Central memory CD8-positive, alpha-beta T cell (primary cell): ENCODE results near the gene CHD5.

Experiments
- ATAC-seq: fragments of 150-1000 bp; cut with Tn5 transposase; replicated peaks from 2 replicates; pipeline ENCODE4 v1.10.0; 2022; ENCODE audit warnings: mild to moderate bottlenecking, moderate FRiP score, moderate number of reproducible peaks; ENCODE audit not compliant: poor library complexity, severe bottlenecking; ENCODE audit errors: extremely low read depth
- DNase-seq, 2 donors: peaks; one replicate each; pipeline ENCODE4 v3.0.0; 2021; ENCODE audit warnings: low spot score in 2 of 2
- H3K27ac Mint-ChIP-seq: one replicate; pipeline ENCODE4 v1.8.0; 2022; ENCODE audit warnings: low read depth, mild to moderate bottlenecking, moderate library complexity, mixed read lengths
- H3K27me3 Mint-ChIP-seq: one replicate; pipeline ENCODE4 v1.8.0; 2022; ENCODE audit warnings: mixed read lengths
- H3K36me3 Mint-ChIP-seq: one replicate; pipeline ENCODE4 v1.8.0; 2022; ENCODE audit warnings: mild to moderate bottlenecking, moderate library complexity, mixed read lengths; ENCODE audit not compliant: insufficient read depth
- H3K4me1 Mint-ChIP-seq: one replicate; pipeline ENCODE4 v1.8.0; 2022; ENCODE audit warnings: mixed read lengths
- H3K4me3 Mint-ChIP-seq: one replicate; pipeline ENCODE4 v1.8.0; 2022; ENCODE audit warnings: mild to moderate bottlenecking, moderate library complexity, mixed read lengths
- H3K9me3 Mint-ChIP-seq: one replicate; pipeline ENCODE4 v1.8.0; 2022; ENCODE audit warnings: mixed read lengths

Gene CHD5

GRCh38 chr1:6127587-6128163 lies 52.4 kb downstream of the CHD5 start:
- Mint-ChIP-seq H3K9me3 (no peaks in the 10 kb centered on the region), H3K4me1 (peaks cover 7% of the 10 kb centered on the region), H3K27me3 (peaks cover 19% of the 10 kb centered on the region), H3K27ac (no peak overlapping the region), H3K36me3 (no peaks in the 10 kb centered on the region), H3K4me3 (no peak overlapping the region)
- peak; percentile 75 for ATAC-seq
- DNase-seq, result peak in 1 of 2 donors; percentile 21

- H3K27ac Mint-ChIP-seq, result no peak overlapping the region
- H3K4me3 Mint-ChIP-seq, result peak overlapping the region; percentile 14
- peaks cover 19% of the 10 kb centered on the region for H3K27me3 Mint-ChIP-seq
- no peaks in the 10 kb centered on the region for H3K9me3 Mint-ChIP-seq
- DNase-seq, result no peak
- no peaks in the 10 kb centered on the region for H3K36me3 Mint-ChIP-seq
- no peak for ATAC-seq
- peaks cover 7% of the 10 kb centered on the region for H3K4me1 Mint-ChIP-seq
Measured at GRCh38 chr1:6126521-6127067, 53.5 kb downstream of the CHD5 start.

- Mint-ChIP-seq H3K9me3 (no peaks in the 10 kb centered on the region), H3K27me3 (peaks cover 19% of the 10 kb centered on the region), H3K4me3 (no peak overlapping the region), H3K4me1 (peaks cover 7% of the 10 kb centered on the region), H3K27ac (no peak overlapping the region), H3K36me3 (no peaks in the 10 kb centered on the region)
- no peak for DNase-seq
- no peak for ATAC-seq
Measured at GRCh38 chr1:6126028-6126427, 54.1 kb downstream of the CHD5 start.

DNA sequence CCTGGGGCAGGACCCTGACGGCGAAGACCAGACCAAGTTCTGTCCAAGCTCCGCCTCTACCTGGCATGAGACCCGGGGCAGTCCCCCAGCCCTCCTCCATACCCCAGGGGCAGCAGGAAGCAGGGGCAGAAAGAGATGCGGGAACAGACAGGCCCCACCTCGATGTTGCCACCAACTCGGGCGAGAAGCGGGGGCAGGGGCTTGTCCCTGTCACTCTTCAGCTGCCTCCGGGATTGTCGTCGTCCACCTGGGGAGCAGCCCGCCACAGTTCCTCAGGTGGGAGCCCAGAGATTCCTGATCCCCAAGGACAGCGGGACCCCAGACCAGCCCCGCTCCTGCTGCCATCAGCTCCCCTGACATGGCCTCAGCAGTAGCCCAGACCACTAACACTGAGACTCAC lies 54.8 kb downstream of the CHD5 start:
- Mint-ChIP-seq H3K4me3 (no peak overlapping the region), H3K36me3 (no peaks in the 10 kb centered on the region), H3K9me3 (no peaks in the 10 kb centered on the region), H3K27ac (no peak overlapping the region), H3K4me1 (peaks cover 7% of the 10 kb centered on the region), H3K27me3 (peaks cover 19% of the 10 kb centered on the region)
- ATAC-seq (no peak), DNase-seq (no peak)

GRCh38 chr1:6124746-6125365 lies 55.3 kb downstream of the CHD5 start:
- no peak for ATAC-seq
- H3K9me3 Mint-ChIP-seq, result no peaks in the 10 kb centered on the region
- H3K27me3 Mint-ChIP-seq, result peaks cover 19% of the 10 kb centered on the region
- H3K27ac Mint-ChIP-seq, result no peak overlapping the region
- no peak for DNase-seq
- peaks cover 7% of the 10 kb centered on the region for H3K4me1 Mint-ChIP-seq
- no peak overlapping the region for H3K4me3 Mint-ChIP-seq
- H3K36me3 Mint-ChIP-seq, result no peaks in the 10 kb centered on the region

- no peak overlapping the region for H3K27ac Mint-ChIP-seq
- no peak overlapping the region for H3K4me3 Mint-ChIP-seq
- DNase-seq (no peak), ATAC-seq (no peak)
- H3K27me3 Mint-ChIP-seq, result peaks cover 19% of the 10 kb centered on the region
- H3K36me3 Mint-ChIP-seq, result no peaks in the 10 kb centered on the region
- no peaks in the 10 kb centered on the region for H3K9me3 Mint-ChIP-seq
- peaks cover 7% of the 10 kb centered on the region for H3K4me1 Mint-ChIP-seq
Measured at GRCh38 chr1:6124341-6124740, 55.8 kb downstream of the CHD5 start.

DNA sequence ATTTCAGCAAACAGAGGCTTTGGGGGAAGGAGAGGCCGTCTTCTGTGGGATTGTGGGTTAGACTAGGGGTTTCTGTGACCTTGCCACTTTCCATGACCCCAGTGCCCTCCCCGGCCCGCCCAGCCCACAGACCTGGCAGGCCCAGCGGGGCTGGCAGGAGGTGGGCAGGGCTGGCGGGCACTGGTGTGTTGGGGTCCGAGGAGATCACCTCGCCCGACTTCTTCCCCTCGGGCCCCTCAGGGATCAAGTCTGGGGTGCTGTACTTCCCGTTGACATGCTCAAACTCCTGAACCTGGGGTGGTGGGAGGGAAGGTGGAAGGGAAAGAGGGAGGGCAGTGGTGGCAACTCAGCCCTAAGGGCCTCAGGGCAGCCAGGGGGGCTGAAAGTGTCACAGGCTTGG lies 56.3 kb downstream of the CHD5 start:
- Mint-ChIP-seq H3K27ac (no peak overlapping the region), H3K36me3 (no peaks in the 10 kb centered on the region), H3K27me3 (peaks cover 19% of the 10 kb centered on the region), H3K4me1 (peaks cover 7% of the 10 kb centered on the region), H3K4me3 (no peak overlapping the region), H3K9me3 (no peaks in the 10 kb centered on the region)
- ATAC-seq (no peak), DNase-seq (no peak)

GRCh38 chr1:6123083-6123482 lies 57.0 kb downstream of the CHD5 start:
- H3K27ac Mint-ChIP-seq, result no peak overlapping the region
- H3K9me3 Mint-ChIP-seq, result no peaks in the 10 kb centered on the region
- peaks cover 7% of the 10 kb centered on the region for H3K4me1 Mint-ChIP-seq
- no peaks in the 10 kb centered on the region for H3K36me3 Mint-ChIP-seq
- H3K27me3 Mint-ChIP-seq, result peaks cover 19% of the 10 kb centered on the region
- DNase-seq (no peak), ATAC-seq (no peak)
- no peak overlapping the region for H3K4me3 Mint-ChIP-seq

DNA sequence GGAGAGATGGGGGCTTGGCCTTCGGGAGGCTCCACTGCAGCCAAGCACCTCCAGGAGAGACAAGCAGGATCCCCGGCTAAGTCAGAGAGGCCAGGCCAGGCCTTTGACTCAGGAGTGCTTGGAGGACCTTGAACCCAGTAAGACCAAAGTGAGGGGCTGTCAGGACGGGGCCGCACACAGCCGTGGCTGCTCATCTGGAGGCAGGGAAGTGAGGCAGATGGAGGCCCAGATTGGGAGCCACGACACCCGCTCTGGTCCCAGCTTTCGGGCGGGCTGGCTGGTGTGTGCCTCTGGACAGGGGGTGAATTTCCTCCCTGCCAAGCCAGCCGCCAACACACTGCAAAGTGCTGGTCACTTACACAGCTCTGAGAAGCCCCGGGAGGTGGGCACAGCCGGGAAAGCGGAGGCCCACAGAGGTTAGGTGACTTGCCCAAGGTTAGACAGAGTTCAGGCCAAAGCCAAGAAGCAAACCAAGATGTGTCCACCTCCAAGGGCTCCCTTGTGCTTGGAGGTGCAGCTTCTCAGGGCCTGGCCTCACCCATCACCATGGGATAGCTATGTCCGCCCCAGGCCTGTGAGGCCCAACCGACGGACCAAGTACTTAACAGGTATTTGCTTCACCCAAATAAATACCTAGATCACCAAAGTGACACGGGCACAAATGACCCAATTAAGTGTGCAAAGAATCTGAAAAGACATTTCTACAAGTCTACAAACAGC lies 58.3 kb downstream of the CHD5 start:
- peaks cover 4% of the 10 kb centered on the region for H3K9me3 Mint-ChIP-seq
- ATAC-seq (no peak), DNase-seq (no peak)
- peaks cover 5% of the 10 kb centered on the region for H3K4me1 Mint-ChIP-seq
- peaks cover 15% of the 10 kb centered on the region for H3K27me3 Mint-ChIP-seq
- no peaks in the 10 kb centered on the region for H3K36me3 Mint-ChIP-seq
- no peak overlapping the region for H3K4me3 Mint-ChIP-seq
- H3K27ac Mint-ChIP-seq, result no peak overlapping the region

GRCh38 chr1:6121021-6121421 lies 59.1 kb downstream of the CHD5 start:
- ATAC-seq (no peak), DNase-seq (no peak)
- no peaks in the 10 kb centered on the region for H3K36me3 Mint-ChIP-seq
- H3K4me3 Mint-ChIP-seq, result no peak overlapping the region
- H3K27me3 Mint-ChIP-seq, result peaks cover 8% of the 10 kb centered on the region
- peaks cover 7% of the 10 kb centered on the region for H3K9me3 Mint-ChIP-seq
- H3K27ac Mint-ChIP-seq, result no peak overlapping the region
- H3K4me1 Mint-ChIP-seq, result peaks cover 7% of the 10 kb centered on the region

- ATAC-seq, result no peak
Measured at GRCh38 chr1:6118415-6118814, 61.7 kb downstream of the CHD5 start.

GRCh38 chr1:6117624-6118023 lies 62.5 kb downstream of the CHD5 start:
- H3K4me1 Mint-ChIP-seq, result peaks cover 7% of the 10 kb centered on the region
- no peak overlapping the region for H3K4me3 Mint-ChIP-seq
- no peaks in the 10 kb centered on the region for H3K27me3 Mint-ChIP-seq
- H3K27ac Mint-ChIP-seq, result no peak overlapping the region
- no peaks in the 10 kb centered on the region for H3K36me3 Mint-ChIP-seq
- no peak for ATAC-seq
- DNase-seq, result no peak
- H3K9me3 Mint-ChIP-seq, result peaks cover 7% of the 10 kb centered on the region

More at GRCh38 chr1:6118415-6118814, 61.7 kb downstream of the CHD5 start:
- no peak overlapping the region for H3K4me3 Mint-ChIP-seq
- H3K9me3 Mint-ChIP-seq, result peaks cover 7% of the 10 kb centered on the region
- no peak for DNase-seq
- no peaks in the 10 kb centered on the region for H3K27me3 Mint-ChIP-seq
- no peak overlapping the region for H3K27ac Mint-ChIP-seq
- H3K36me3 Mint-ChIP-seq, result no peaks in the 10 kb centered on the region
- peaks cover 7% of the 10 kb centered on the region for H3K4me1 Mint-ChIP-seq

GRCh38 chr1:6117064-6117463 lies 63.1 kb downstream of the CHD5 start:
- Mint-ChIP-seq H3K27me3 (no peaks in the 10 kb centered on the region), H3K27ac (no peak overlapping the region), H3K9me3 (peaks cover 7% of the 10 kb centered on the region), H3K4me1 (peaks cover 7% of the 10 kb centered on the region), H3K4me3 (no peak overlapping the region), H3K36me3 (no peaks in the 10 kb centered on the region)
- ATAC-seq (no peak), DNase-seq (no peak)
